Endothelial cell of umbilical vein (primary cell): Measurements from ENCODE around the gene DIS3L2. TPM values are rescaled to one million over a fixed set of nuclear protein-coding genes. Genes with fewer than 3 reads are reported as not detected.

ENCODE experiments used
- BruUV-seq: library from RNA; stranded (reverse); fragments of 400-500 nt; replicated peaks from 2 replicates; lab custom pipeline; 2021; lab: Mats Ljungman, UMichigan
- CTCF ChIA-PET: fragments of 300-600, 350-600 bp; sonication (Branson Sonifier 250); formaldehyde crosslinking; loops from one replicate; lab custom pipeline; 2021; ENCODE audit warnings: antibody characterized with exemption, inconsistent platforms; lab: Charles Lee
- POLR2A ChIA-PET: fragments of 300-600, 350-600 bp; sonication (Branson Sonifier 250); formaldehyde crosslinking; loops from one replicate; lab custom pipeline; 2021; ENCODE audit warnings: antibody characterized with exemption, inconsistent platforms; lab: Charles Lee
- DNase-seq: peaks from one replicate; pipeline ENCODE4 v3.0.0-alpha.2; 2011; ENCODE audit warnings: low read depth, low spot score
- FAIRE-seq: peaks from 2 replicates; lab custom pipeline; 2011; peaks lifted over from hg19 to GRCh38; lab: Jason Lieb, UNC
- H2AFZ ChIP-seq: 2 replicates; pipeline ENCODE4 v1.6.0; 2012; ENCODE audit warnings: low read depth, low read length, control low read depth, inconsistent platforms
- H3K27ac ChIP-seq: 2 replicates; pipeline ENCODE4 v1.5.1; 2011; ENCODE audit warnings: low read depth, mild to moderate bottlenecking, control low read depth, low read length, moderate library complexity; ENCODE audit not compliant: insufficient read depth
- H3K27me3 ChIP-seq, 2 experiments: 2 replicates each; pipeline versions ENCODE4 v1.6.0 to v1.6.1; 2011; ENCODE audit warnings: low read length in 2 of 2, mixed read lengths in 1 of 2; ENCODE audit not compliant: control insufficient read depth in 2 of 2, insufficient read depth in 2 of 2
- H3K36me3 ChIP-seq, 2 experiments: 2 replicates in 1 of 2; 3 replicates in 1 of 2; pipeline ENCODE4 v1.5.1; 2011; ENCODE audit warnings: low read length in 2 of 2, mild to moderate bottlenecking in 1 of 2, moderate library complexity in 1 of 2; ENCODE audit not compliant: control insufficient read depth in 2 of 2, insufficient read depth in 2 of 2; ENCODE audit errors: extremely low read depth in 1 of 2
- H3K4me1 ChIP-seq: 3 replicates; pipeline ENCODE4 v1.5.1; 2011; ENCODE audit warnings: mild to moderate bottlenecking, low read length; ENCODE audit not compliant: control insufficient read depth, insufficient read depth; ENCODE audit errors: extremely low read depth
- H3K4me2 ChIP-seq: 2 replicates; pipeline ENCODE4 v1.6.1; 2011; ENCODE audit warnings: low read length, control low read depth, mixed read lengths; ENCODE audit not compliant: insufficient read depth
- H3K4me3 ChIP-seq, 3 experiments: fragments of 200-600 bp in 1 of 3; sonication (generic), shearing (Covaris generic) in 1 of 3; replicated peaks in 1 of 3; 2 replicates each; pipeline ENCODE4 v1.5.1; 2011 to 2016; ENCODE audit warnings: control low read depth in 3 of 3, low read length in 3 of 3, mild to moderate bottlenecking in 2 of 3, inconsistent platforms in 1 of 3, low read depth in 1 of 3, moderate library complexity in 1 of 3; ENCODE audit not compliant: insufficient read depth in 1 of 3
- H3K79me2 ChIP-seq: 2 replicates; pipeline ENCODE4 v1.6.0; 2012; ENCODE audit warnings: low read length, inconsistent platforms; ENCODE audit not compliant: control insufficient read depth, insufficient read depth
- H3K9ac ChIP-seq: replicated peaks from 2 replicates; pipeline ENCODE3; 2011; ENCODE audit warnings: low read length, control low read depth; ENCODE audit not compliant: insufficient read depth; ENCODE audit errors: extremely low read depth
- H3K9me1 ChIP-seq: replicated peaks from 3 replicates; pipeline ENCODE4 v1.6.0; 2011; ENCODE audit warnings: mild to moderate bottlenecking, low read length; ENCODE audit not compliant: control insufficient read depth, insufficient read depth; ENCODE audit errors: extremely low read depth
- H3K9me3 ChIP-seq: replicated peaks from 2 replicates; pipeline ENCODE4 v1.5.1; 2012; ENCODE audit warnings: low read length, inconsistent platforms; ENCODE audit not compliant: control insufficient read depth, insufficient read depth
- H4K20me1 ChIP-seq: replicated peaks from 2 replicates; pipeline ENCODE3; 2011; ENCODE audit warnings: mild to moderate bottlenecking, low read length; ENCODE audit not compliant: control insufficient read depth, insufficient read depth; ENCODE audit errors: extremely low read depth
- EZH2 ChIP-seq: IDR thresholded peaks from 2 replicates; pipeline ENCODE4 v1.6.1; 2012; ENCODE audit warnings: borderline replicate concordance, low read depth, mild to moderate bottlenecking, moderate library complexity, low read length, inconsistent platforms; ENCODE audit not compliant: severe bottlenecking
- FOS ChIP-seq: IDR thresholded peaks from 2 replicates; pipeline ENCODE4 v1.6.1; 2011; ENCODE audit warnings: mild to moderate bottlenecking, low read length, moderate library complexity, borderline replicate concordance; ENCODE audit not compliant: insufficient read depth
- GATA2 ChIP-seq: IDR thresholded peaks from 2 replicates; pipeline ENCODE4 v1.7.0; 2011; ENCODE audit warnings: low read depth, mild to moderate bottlenecking, moderate library complexity, mixed read lengths, low read length; ENCODE audit not compliant: insufficient read length, insufficient read depth
- JUN ChIP-seq: IDR thresholded peaks from 2 replicates; pipeline ENCODE4 v1.6.1; 2011; ENCODE audit warnings: borderline replicate concordance, low read depth; ENCODE audit not compliant: insufficient read length, insufficient read depth
- MYC ChIP-seq: IDR thresholded peaks from one replicate; pipeline ENCODE4 v1.6.1; 2011; ENCODE audit warnings: mild to moderate bottlenecking, low read depth, low read length
- POLR2A ChIP-seq: IDR thresholded peaks from 2 replicates; pipeline ENCODE4 v1.6.1; 2012; ENCODE audit warnings: low read depth, mild to moderate bottlenecking, control low read depth, low read length
- POLR2AphosphoS5 ChIP-seq: IDR thresholded peaks from 2 replicates; pipeline ENCODE4 v1.6.1; 2012; ENCODE audit warnings: low read depth, mild to moderate bottlenecking, control low read depth, low read length, moderate library complexity; ENCODE audit not compliant: insufficient read depth
- dilution Hi-C: fragments of 300-500 bp; cut with MboI; formaldehyde crosslinking; loops from one replicate; pipeline ENCODE4 v1.15.0; 2019; ENCODE audit warnings: low sequenced_read_pairs; ENCODE audit not compliant: extremely low pct_ligation_motif_present
- intact Hi-C: fragments of 100-400 bp; cut with micrococcal nuclease; formaldehyde crosslinking; loops from one replicate; pipeline ENCODE4 v1.10.0; 2022
- polyA plus RNA-seq, 4 experiments: library from polyadenylated mRNA; depleted of rRNA in 3 of 4; stranded (reverse) in 3 of 4; unstranded in 1 of 4; fragments of >200 nt; gene quantifications; 2 replicates each; pipeline versions ENCODE4 v1.2.1 to v1.2.3, GENCODE V29; 2011 to 2012; ENCODE audit warnings: missing spikeins in 1 of 4
- total RNA-seq: library from RNA; stranded (reverse); gene quantifications from 2 replicates; pipeline ENCODE4 v1.2.3, GENCODE V29; 2021
- TF ChIP-seq, protein P1 (sequence below): IDR thresholded peaks from 2 replicates; pipeline ENCODE4 v1.6.1; 2011; ENCODE audit not compliant: insufficient read depth, insufficient read length
- TF ChIP-seq, protein P2 (sequence below), 2 donors: IDR thresholded peaks; 1 replicate in 1 of 2; 2 replicates in 1 of 2; pipeline ENCODE4 v1.5.1; 2011; ENCODE audit warnings: low read length in 2 of 2, mild to moderate bottlenecking in 2 of 2, moderate library complexity in 2 of 2, control low read depth in 1 of 2, inconsistent platforms in 1 of 2, low read depth in 1 of 2; ENCODE audit not compliant: insufficient read depth in 1 of 2; ENCODE audit errors: extremely low read depth in 1 of 2

DIS3L2 gene
- total and polyA plus RNA-seq, 2 donors (not counting 3 experiments of a cell fraction or from before 2014, with no cell fraction given): 14.6 to 31.2 TPM

DNA sequence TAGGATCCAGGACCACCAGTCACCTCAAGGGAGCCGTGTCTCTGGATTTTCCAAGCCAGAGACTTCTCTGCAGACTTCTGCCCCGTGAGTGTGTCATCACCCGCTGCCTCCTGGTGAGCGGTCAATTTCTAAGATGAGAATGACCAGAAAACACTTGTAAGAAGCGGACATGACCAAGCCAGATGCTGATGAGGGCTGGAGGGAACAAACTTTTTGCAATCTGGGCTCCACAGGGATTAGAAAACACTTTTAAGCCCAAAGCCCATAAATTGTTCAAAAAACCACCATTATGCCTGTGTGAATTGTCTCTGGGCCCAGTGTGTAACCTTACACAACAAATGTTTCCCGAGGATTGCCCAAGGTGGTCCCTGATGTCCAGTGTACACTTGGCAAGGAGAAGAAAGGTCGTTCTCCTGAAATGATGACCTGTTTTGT, 30.0 kb upstream of the DIS3L2 start:
- Histone ChIP-seq H3K4me3 (no peak overlapping the region), H3K4me2 (no peak overlapping the region), H3K4me1 (peaks cover 5% of the 10 kb centered on the region), H3K27ac (no peak overlapping the region), H3K79me2 (no peaks in the 10 kb centered on the region), H2AFZ (no peak overlapping the region), H3K9me1 (no peaks in the 10 kb centered on the region), H3K9ac (no peak overlapping the region), H3K9me3 (no peaks in the 10 kb centered on the region), H4K20me1 (no peaks in the 10 kb centered on the region), H3K36me3 (no peaks in the 10 kb centered on the region), H3K27me3 (peaks cover 22 to 28% of the 10 kb centered on the region in 2 experiments)
- intact Hi-C loops (no loop called here), dilution Hi-C loops (no loop called here)
- ChIA-PET CTCF (interaction anchor here (3.5 kb wide), 1 partner anchor 210 kb away, joined by 28 read pairs; no protein-coding TSS in a partner anchor), POLR2A (no interaction called here)
- BruUV-seq: no TSS peak
- TF ChIP-seq POLR2AphosphoS5: no peak
- TF ChIP-seq GATA2: no peak
- no peak for TF ChIP-seq FOS
- TF ChIP-seq JUN: no peak
- no peak for TF ChIP-seq POLR2A
- TF ChIP-seq, protein P1, sequence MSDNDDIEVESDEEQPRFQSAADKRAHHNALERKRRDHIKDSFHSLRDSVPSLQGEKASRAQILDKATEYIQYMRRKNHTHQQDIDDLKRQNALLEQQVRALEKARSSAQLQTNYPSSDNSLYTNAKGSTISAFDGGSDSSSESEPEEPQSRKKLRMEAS: no peak
- TF ChIP-seq EZH2: no peak
- TF ChIP-seq, protein P2, sequence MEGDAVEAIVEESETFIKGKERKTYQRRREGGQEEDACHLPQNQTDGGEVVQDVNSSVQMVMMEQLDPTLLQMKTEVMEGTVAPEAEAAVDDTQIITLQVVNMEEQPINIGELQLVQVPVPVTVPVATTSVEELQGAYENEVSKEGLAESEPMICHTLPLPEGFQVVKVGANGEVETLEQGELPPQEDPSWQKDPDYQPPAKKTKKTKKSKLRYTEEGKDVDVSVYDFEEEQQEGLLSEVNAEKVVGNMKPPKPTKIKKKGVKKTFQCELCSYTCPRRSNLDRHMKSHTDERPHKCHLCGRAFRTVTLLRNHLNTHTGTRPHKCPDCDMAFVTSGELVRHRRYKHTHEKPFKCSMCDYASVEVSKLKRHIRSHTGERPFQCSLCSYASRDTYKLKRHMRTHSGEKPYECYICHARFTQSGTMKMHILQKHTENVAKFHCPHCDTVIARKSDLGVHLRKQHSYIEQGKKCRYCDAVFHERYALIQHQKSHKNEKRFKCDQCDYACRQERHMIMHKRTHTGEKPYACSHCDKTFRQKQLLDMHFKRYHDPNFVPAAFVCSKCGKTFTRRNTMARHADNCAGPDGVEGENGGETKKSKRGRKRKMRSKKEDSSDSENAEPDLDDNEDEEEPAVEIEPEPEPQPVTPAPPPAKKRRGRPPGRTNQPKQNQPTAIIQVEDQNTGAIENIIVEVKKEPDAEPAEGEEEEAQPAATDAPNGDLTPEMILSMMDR (IDR thresholded peaks at IDR 0.05; ENCODE audit: extremely low read depth in 1 of 2, insufficient read depth in 1 of 2, low read depth in 1 of 2, low read length in 2 of 2): no peak
- no peak for TF ChIP-seq MYC
- DNase-seq (no peak), FAIRE-seq (no peak)
